SK-N-SH treated with all-trans-retinoic acid at 6 μM for 48 hours (cell line): ENCODE measurements around the gene ZNF71.

Experiments used
- ATAC-seq: fragments of 200-7000 bp; cut with Tn5 transposase; 3 replicates; pipeline ENCODE4 v1.9.1; 2020; ENCODE audit warnings: mild to moderate bottlenecking, moderate library complexity
- ARNTL ChIP-seq: fragments of 450-650 bp; formaldehyde crosslinking; IDR thresholded peaks from 2 replicates; pipeline ENCODE4 v1.5.0; 2020; ENCODE audit warnings: low read depth, mild to moderate bottlenecking, moderate library complexity, borderline replicate concordance
- BACH2 ChIP-seq: fragments of 250-450 bp; sonication (Bioruptor Pico); IDR thresholded peaks from 2 replicates; pipeline ENCODE4 v1.9.0; 2021; ENCODE audit warnings: mild to moderate bottlenecking, borderline replicate concordance
- CREB5 ChIP-seq: fragments of 250-450 bp; sonication (Bioruptor Pico); IDR thresholded peaks from 2 replicates; pipeline ENCODE4 v1.5.1; 2020; ENCODE audit warnings: low read depth, mild to moderate bottlenecking, moderate library complexity
- CSDC2 ChIP-seq: fragments of 250-450 bp; sonication (Bioruptor Pico); IDR thresholded peaks from 2 replicates; pipeline ENCODE4 v1.5.0; 2020; ENCODE audit warnings: mild to moderate bottlenecking, moderate library complexity
- ESRRG ChIP-seq: fragments of 250-450 bp; sonication (Bioruptor Pico); IDR thresholded peaks from 2 replicates; pipeline ENCODE4 v1.6.1; 2021; ENCODE audit warnings: mild to moderate bottlenecking
- GLIS3 ChIP-seq: fragments of 250-450 bp; sonication (Bioruptor Pico); IDR thresholded peaks from 2 replicates; pipeline ENCODE4 v1.5.0; 2020; ENCODE audit warnings: mild to moderate bottlenecking, moderate library complexity
- ISL1 ChIP-seq: fragments of 250-450 bp; sonication (Bioruptor Pico); IDR thresholded peaks from 2 replicates; pipeline ENCODE4 v2.1.2; 2022; ENCODE audit warnings: mild to moderate bottlenecking, moderate library complexity
- OSR1 ChIP-seq: fragments of 250-450 bp; sonication (Bioruptor Pico); IDR thresholded peaks from 2 replicates; pipeline ENCODE4 v1.8.0; 2022; ENCODE audit warnings: moderate library complexity, mild to moderate bottlenecking, inconsistent platforms
- POU6F1 ChIP-seq: fragments of 250-450 bp; sonication (Bioruptor Pico); IDR thresholded peaks from 2 replicates; pipeline ENCODE4 v1.8.0; 2021; ENCODE audit warnings: low read depth, mild to moderate bottlenecking, moderate library complexity, borderline replicate concordance
- PPARA ChIP-seq: fragments of 250-450 bp; sonication (Bioruptor Pico); IDR thresholded peaks from 2 replicates; pipeline ENCODE4 v1.5.0; 2020; ENCODE audit warnings: mild to moderate bottlenecking, borderline replicate concordance
- SNAI2 ChIP-seq: fragments of 250-450 bp; sonication (Bioruptor Pico); IDR thresholded peaks from 2 replicates; pipeline ENCODE4 v1.5.0; 2020; ENCODE audit warnings: mild to moderate bottlenecking, moderate library complexity
- TCF4 ChIP-seq: fragments of 250-450 bp; sonication (Bioruptor Pico); IDR thresholded peaks from 2 replicates; pipeline ENCODE4 v1.8.0; 2021; ENCODE audit warnings: mild to moderate bottlenecking, moderate library complexity, borderline replicate concordance
- TOX ChIP-seq: fragments of 250-450 bp; sonication (Bioruptor Pico); IDR thresholded peaks from 2 replicates; pipeline ENCODE4 v1.8.0; 2021; ENCODE audit warnings: mild to moderate bottlenecking, moderate library complexity, borderline replicate concordance
- TSHZ2 ChIP-seq: fragments of 250-450 bp; sonication (Bioruptor Pico); IDR thresholded peaks from 2 replicates; pipeline ENCODE4 v1.5.0; 2020; ENCODE audit warnings: mild to moderate bottlenecking, moderate library complexity
- ZC3H10 ChIP-seq: fragments of 250-450 bp; sonication (Bioruptor Pico); IDR thresholded peaks from 2 replicates; pipeline ENCODE4 v1.5.1; 2021; ENCODE audit warnings: mild to moderate bottlenecking, moderate library complexity
- ZFP30 ChIP-seq: fragments of 450-650 bp; formaldehyde crosslinking; IDR thresholded peaks from 2 replicates; pipeline ENCODE4 v1.5.0; 2022; ENCODE audit warnings: mild to moderate bottlenecking, moderate library complexity
- ZNF565 ChIP-seq: fragments of 450-650 bp; formaldehyde crosslinking; conservative IDR thresholded peaks from 2 replicates; pipeline ENCODE4 v1.5.0; 2020; ENCODE audit warnings: low read depth, mild to moderate bottlenecking, moderate library complexity
- ZNF70 ChIP-seq: fragments of 450-650 bp; formaldehyde crosslinking; IDR thresholded peaks from 2 replicates; pipeline ENCODE4 v1.5.0; 2020; ENCODE audit warnings: mild to moderate bottlenecking, moderate library complexity
- ZNF8 ChIP-seq: fragments of 450-650 bp; formaldehyde crosslinking; IDR thresholded peaks from 2 replicates; pipeline ENCODE4 v1.5.0; 2020; ENCODE audit warnings: mild to moderate bottlenecking, moderate library complexity
- TF ChIP-seq, protein P1 (sequence below): fragments of 250-450 bp; sonication (Bioruptor Pico); IDR thresholded peaks from 2 replicates; pipeline ENCODE4 v1.8.0; 2020; ENCODE audit warnings: mild to moderate bottlenecking, moderate library complexity, borderline replicate concordance
- TF ChIP-seq, protein P2 (sequence below): fragments of 250-450 bp; sonication (Bioruptor Pico); IDR thresholded peaks from 2 replicates; pipeline ENCODE4 v1.5.1; 2021; ENCODE audit warnings: mild to moderate bottlenecking, moderate library complexity

Gene ZNF71

DNA sequence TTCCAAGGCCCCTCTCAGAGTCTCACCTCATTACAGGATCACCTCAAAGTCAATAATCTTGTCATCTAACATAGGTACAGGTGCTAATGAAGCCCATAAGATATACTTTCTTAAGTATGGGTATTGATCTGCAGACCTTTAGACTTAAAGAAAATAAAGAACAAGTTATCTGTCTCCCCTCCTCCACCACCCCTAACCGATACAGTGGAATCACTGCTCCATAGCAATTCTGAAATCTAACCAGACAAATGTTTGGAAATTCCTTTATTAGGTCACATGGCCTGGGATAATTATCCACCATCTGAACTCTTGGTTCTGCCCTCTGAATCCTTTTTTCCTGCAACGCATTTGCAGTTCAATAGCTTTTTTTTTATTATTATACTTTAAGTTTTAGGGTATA, 32.3 kb upstream of the ZNF71 start:
- TF ChIP-seq ESRRG (CRISPR knock-in tag) (no peak), ISL1 (CRISPR knock-in tag) (no peak), CSDC2 (no peak), ARNTL (CRISPR knock-in tag) (no peak), GLIS3 (no peak), CREB5 (CRISPR knock-in tag) (no peak), BACH2 (no peak), ZNF8 (CRISPR knock-in tag) (no peak), TCF4 (no peak), TSHZ2 (CRISPR knock-in tag) (no peak), ZC3H10 (CRISPR knock-in tag) (no peak), ZFP30 (CRISPR knock-in tag) (no peak), OSR1 (no peak)
- ATAC-seq: no peak

DNA sequence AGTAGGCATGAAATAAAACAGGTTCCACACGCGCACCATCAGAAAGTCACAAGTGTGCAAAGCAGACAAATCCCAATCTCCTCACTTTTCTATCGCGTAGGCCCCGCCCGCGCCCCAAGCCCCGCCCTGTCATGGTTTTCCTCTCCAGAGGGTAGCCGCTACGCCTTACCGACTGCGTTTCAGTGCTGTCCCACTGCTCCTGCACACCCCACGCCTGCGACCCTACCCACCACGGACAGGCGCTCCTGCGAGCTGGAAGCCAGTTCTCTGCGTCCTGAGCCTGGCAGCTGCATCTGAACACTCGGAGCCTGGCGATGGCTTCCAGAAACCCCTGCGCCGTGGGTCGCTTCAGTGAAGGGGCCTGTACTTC, 28.2 kb upstream of the ZNF71 start:
- peak; percentile 74 for ATAC-seq
- TF ChIP-seq ZC3H10 (CRISPR knock-in tag): no peak
- no peak for TF ChIP-seq POU6F1
- no peak for TF ChIP-seq ZNF70 (CRISPR knock-in tag)
- TF ChIP-seq OSR1: no peak
- TF ChIP-seq, protein P1, sequence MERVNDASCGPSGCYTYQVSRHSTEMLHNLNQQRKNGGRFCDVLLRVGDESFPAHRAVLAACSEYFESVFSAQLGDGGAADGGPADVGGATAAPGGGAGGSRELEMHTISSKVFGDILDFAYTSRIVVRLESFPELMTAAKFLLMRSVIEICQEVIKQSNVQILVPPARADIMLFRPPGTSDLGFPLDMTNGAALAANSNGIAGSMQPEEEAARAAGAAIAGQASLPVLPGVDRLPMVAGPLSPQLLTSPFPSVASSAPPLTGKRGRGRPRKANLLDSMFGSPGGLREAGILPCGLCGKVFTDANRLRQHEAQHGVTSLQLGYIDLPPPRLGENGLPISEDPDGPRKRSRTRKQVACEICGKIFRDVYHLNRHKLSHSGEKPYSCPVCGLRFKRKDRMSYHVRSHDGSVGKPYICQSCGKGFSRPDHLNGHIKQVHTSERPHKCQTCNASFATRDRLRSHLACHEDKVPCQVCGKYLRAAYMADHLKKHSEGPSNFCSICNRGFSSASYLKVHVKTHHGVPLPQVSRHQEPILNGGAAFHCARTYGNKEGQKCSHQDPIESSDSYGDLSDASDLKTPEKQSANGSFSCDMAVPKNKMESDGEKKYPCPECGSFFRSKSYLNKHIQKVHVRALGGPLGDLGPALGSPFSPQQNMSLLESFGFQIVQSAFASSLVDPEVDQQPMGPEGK (CRISPR knock-in tag): no peak
- no peak for TF ChIP-seq TCF4
- no peak for TF ChIP-seq GLIS3
- TF ChIP-seq TSHZ2 (CRISPR knock-in tag): no peak
- TF ChIP-seq ZNF565: no peak
- no peak for TF ChIP-seq ESRRG (CRISPR knock-in tag)
- no peak for TF ChIP-seq CSDC2
- TF ChIP-seq TOX (CRISPR knock-in tag): no peak
- TF ChIP-seq, protein P2, sequence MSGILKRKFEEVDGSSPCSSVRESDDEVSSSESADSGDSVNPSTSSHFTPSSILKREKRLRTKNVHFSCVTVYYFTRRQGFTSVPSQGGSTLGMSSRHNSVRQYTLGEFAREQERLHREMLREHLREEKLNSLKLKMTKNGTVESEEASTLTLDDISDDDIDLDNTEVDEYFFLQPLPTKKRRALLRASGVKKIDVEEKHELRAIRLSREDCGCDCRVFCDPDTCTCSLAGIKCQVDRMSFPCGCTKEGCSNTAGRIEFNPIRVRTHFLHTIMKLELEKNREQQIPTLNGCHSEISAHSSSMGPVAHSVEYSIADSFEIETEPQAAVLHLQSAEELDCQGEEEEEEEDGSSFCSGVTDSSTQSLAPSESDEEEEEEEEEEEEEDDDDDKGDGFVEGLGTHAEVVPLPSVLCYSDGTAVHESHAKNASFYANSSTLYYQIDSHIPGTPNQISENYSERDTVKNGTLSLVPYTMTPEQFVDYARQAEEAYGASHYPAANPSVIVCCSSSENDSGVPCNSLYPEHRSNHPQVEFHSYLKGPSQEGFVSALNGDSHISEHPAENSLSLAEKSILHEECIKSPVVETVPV (CRISPR knock-in tag): no peak
- TF ChIP-seq PPARA: no peak
- TF ChIP-seq SNAI2 (CRISPR knock-in tag): no peak
- TF ChIP-seq ZFP30 (CRISPR knock-in tag): no peak
- no peak for TF ChIP-seq ARNTL (CRISPR knock-in tag)
- no peak for TF ChIP-seq BACH2
